ENCODE data around the gene L3MBTL4. TPM values are rescaled to one million over a fixed set of nuclear protein-coding genes. Genes with fewer than 3 reads are reported as not detected.
A peak's percentile ranks its signal among the peaks of the same experiment; 100 is the strongest.

Gene L3MBTL4
- total RNA-seq, 3 donors from 2014 or later: 4.9 to 13.9 (median 5.4) TPM

- H3K9me3 ChIP-seq: no peaks in the 10 kb centered on the region
- TF ChIP-seq, protein P1, sequence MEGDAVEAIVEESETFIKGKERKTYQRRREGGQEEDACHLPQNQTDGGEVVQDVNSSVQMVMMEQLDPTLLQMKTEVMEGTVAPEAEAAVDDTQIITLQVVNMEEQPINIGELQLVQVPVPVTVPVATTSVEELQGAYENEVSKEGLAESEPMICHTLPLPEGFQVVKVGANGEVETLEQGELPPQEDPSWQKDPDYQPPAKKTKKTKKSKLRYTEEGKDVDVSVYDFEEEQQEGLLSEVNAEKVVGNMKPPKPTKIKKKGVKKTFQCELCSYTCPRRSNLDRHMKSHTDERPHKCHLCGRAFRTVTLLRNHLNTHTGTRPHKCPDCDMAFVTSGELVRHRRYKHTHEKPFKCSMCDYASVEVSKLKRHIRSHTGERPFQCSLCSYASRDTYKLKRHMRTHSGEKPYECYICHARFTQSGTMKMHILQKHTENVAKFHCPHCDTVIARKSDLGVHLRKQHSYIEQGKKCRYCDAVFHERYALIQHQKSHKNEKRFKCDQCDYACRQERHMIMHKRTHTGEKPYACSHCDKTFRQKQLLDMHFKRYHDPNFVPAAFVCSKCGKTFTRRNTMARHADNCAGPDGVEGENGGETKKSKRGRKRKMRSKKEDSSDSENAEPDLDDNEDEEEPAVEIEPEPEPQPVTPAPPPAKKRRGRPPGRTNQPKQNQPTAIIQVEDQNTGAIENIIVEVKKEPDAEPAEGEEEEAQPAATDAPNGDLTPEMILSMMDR (IDR thresholded peaks at IDR 0.05): no peak
- intact Hi-C loops (cut with DNase I, micrococcal nuclease): no loop called here
- H3K4me3 ChIP-seq: no peak overlapping the region
- no peaks in the 10 kb centered on the region for H3K36me3 ChIP-seq (ENCODE audit: low read depth)
- no peaks in the 10 kb centered on the region for H3K4me1 ChIP-seq (ENCODE audit: low read depth)
- DNase-seq (no peak), ATAC-seq (no peak)
Measured at GRCh38 chr18:5974696-5975095, 440.0 kb downstream of the L3MBTL4 start.

DNA sequence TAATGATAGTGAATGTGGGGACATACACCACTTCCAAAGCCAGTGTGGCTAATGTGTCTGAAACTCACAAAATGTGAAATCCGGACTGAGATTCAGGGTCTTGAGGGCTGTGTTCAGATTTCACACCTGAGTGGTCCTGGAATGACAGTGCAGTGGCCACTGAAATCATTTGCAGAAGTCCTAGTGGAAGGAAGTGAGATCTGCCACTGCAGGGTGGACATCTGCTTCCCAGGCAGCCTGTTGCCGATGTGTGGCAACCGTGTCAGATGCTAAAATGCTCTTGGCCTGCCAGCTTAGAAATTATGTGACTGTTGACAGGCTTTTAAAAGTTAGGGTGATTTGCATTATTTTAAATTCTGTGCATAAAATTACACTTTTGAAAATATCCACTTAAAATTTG is 441.6 kb downstream of the L3MBTL4 start:
- ATAC-seq: no peak
- no peaks in the 10 kb centered on the region for H3K36me3 ChIP-seq (ENCODE audit: low read depth)
- no peak for DNase-seq
- H3K4me3 ChIP-seq: no peak overlapping the region
- TF ChIP-seq, protein P1 (IDR thresholded peaks at IDR 0.05): no peak
- no peaks in the 10 kb centered on the region for H3K9me3 ChIP-seq
- H3K4me1 ChIP-seq (ENCODE audit: low read depth): no peaks in the 10 kb centered on the region
- intact Hi-C loops (cut with DNase I, micrococcal nuclease): no loop called here

- Histone ChIP-seq H3K4me3 (no peak overlapping the region), H3K36me3 (ENCODE audit: low read depth) (no peaks in the 10 kb centered on the region), H3K9me3 (no peaks in the 10 kb centered on the region), H3K4me1 (ENCODE audit: low read depth) (no peaks in the 10 kb centered on the region)
- TF ChIP-seq, protein P1 (IDR thresholded peaks at IDR 0.05): no peak
- DNase-seq: no peak
- ATAC-seq: no peak
- intact Hi-C loops (cut with DNase I, micrococcal nuclease): no loop called here
Measured at GRCh38 chr18:5972298-5972697, 442.4 kb downstream of the L3MBTL4 start.

DNA sequence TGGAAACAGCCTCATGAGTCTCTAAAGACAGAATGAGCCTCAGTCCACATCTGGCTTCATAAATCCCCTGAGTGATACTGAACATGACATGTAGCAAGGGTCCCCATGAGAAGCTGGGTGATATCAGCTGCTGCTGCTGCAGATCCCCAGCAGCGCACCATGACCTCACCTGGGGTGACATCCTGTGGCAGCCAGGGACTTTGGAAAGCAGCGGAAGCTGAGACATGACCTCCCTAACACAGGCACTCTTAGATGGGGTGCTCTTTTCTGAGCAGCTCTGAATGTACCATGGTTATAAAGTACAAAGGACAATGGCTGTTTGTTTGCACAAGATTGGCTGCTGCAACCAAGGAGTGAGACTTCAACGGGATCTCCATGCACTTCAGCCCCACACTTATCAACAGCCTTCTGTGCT is 444.7 kb downstream of the L3MBTL4 start:
- intact Hi-C loops (cut with DNase I, micrococcal nuclease): no loop called here
- DNase-seq (peak in 1 of 3 donors; percentile 17), ATAC-seq (peak; percentile 46)
- Histone ChIP-seq H3K4me1 (ENCODE audit: low read depth) (peaks cover 2% of the 10 kb centered on the region), H3K9me3 (no peaks in the 10 kb centered on the region), H3K4me3 (no peak overlapping the region), H3K36me3 (ENCODE audit: low read depth) (no peaks in the 10 kb centered on the region)
- TF ChIP-seq, protein P1 (IDR thresholded peaks at IDR 0.05): no peak

DNA sequence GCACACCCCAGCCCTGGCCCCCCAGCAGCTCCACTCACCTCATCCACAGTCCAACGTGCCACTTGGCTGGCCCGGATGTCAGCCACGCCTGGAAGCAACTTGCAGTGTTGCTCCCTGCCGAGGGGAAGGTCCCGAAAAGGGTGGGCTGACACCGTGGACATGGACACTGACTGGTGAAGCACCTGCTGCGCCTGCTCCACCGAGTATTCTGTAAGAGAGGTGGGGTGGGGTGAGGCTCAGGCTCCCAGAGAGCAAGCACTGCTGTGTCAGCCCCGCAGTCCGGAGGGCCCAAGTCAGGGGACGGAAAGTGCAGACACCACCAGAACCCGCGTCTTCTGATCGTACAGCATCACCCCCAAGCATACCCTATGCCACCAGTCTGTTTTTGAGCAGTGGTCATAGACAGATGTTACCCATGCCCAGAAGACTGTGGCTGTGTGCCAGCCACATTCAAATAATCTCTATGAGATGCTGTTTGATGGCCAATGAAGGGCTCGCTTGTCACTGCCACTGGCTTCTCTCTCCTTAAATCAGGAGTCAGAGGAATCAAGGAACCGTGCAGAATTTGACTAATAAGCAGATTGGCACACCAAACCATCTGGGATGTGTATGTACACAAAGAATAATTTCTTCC is 445.2 kb downstream of the L3MBTL4 start:
- ATAC-seq (no peak), DNase-seq (no peak)
- H3K36me3 ChIP-seq (ENCODE audit: low read depth): no peaks in the 10 kb centered on the region
- intact Hi-C loops (cut with DNase I, micrococcal nuclease): no loop called here
- TF ChIP-seq, protein P1 (IDR thresholded peaks at IDR 0.05): no peak
- H3K4me1 ChIP-seq (ENCODE audit: low read depth): peaks cover 2% of the 10 kb centered on the region
- H3K4me3 ChIP-seq: no peak overlapping the region
- H3K9me3 ChIP-seq: no peaks in the 10 kb centered on the region

DNA sequence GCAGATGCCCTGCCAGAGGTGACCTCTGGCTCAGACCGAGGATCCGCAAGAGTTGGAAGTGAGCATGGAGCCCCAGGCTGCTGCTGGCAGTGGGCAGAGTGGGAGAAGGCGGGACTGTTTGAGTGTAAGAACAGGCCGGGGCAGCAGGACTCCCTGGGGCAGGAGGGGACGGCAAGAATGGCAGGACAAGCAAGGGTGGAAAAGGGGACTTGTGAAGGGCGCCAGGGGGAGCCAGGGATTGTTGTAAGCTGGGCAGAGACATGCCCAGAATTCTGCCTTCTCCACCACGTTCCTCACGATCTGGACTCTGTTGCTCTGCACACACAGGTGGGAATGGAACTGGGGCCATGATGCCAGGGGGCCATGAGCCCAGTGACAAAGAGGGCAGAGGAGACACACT is 447.0 kb downstream of the L3MBTL4 start:
- ATAC-seq: no peak
- TF ChIP-seq, protein P1 (IDR thresholded peaks at IDR 0.05): no peak
- H3K4me1 ChIP-seq (ENCODE audit: low read depth): peaks cover 2% of the 10 kb centered on the region
- no peak for DNase-seq
- no peaks in the 10 kb centered on the region for H3K9me3 ChIP-seq
- H3K36me3 ChIP-seq (ENCODE audit: low read depth): no peaks in the 10 kb centered on the region
- intact Hi-C loops (cut with DNase I, micrococcal nuclease): no loop called here
- no peak overlapping the region for H3K4me3 ChIP-seq

Measured in mucosa of descending colon (tissue), 3 donors.